Gastrocnemius medialis (tissue), 4 donors: ENCODE data around the gene FIBCD1. TPM values are rescaled to one million over a fixed set of nuclear protein-coding genes. Genes with fewer than 3 reads are reported as not detected.

Experiments
- ATAC-seq, 2 donors: fragments of 150-250 bp; one replicate each; pipeline ENCODE4 v1.9.1; 2016
- DNase-seq, 2 donors: peaks; one replicate each; pipeline ENCODE4 v3.0.0-alpha.2; 2019
- H3K27ac ChIP-seq, 4 donors: fragments of 200-600 bp; sonication (generic); 1 replicate in 1 of 4; 2 replicates in 3 of 4; pipeline ENCODE4 v1.5.1; 2016 to 2018; ENCODE audit warnings: mild to moderate bottlenecking in 2 of 4, moderate library complexity in 1 of 4
- H3K27me3 ChIP-seq, 3 donors: fragments of 200-600 bp; sonication (generic) in 2 of 3; 1 replicate in 1 of 3; 2 replicates in 2 of 3; pipeline versions ENCODE4 v1.5.1 to v1.6.0; 2016 to 2019; ENCODE audit warnings: mild to moderate bottlenecking in 1 of 3, moderate library complexity in 1 of 3
- H3K36me3 ChIP-seq, 2 donors: fragments of 200-600 bp; sonication (generic) in 1 of 2; one replicate each; pipeline ENCODE4 v1.5.1; 2017 to 2018
- H3K4me1 ChIP-seq, 2 donors: fragments of 200-600 bp; sonication (generic) in 1 of 2; one replicate each; pipeline ENCODE4 v1.5.1; 2016 to 2017; ENCODE audit warnings: mild to moderate bottlenecking in 2 of 2
- H3K4me3 ChIP-seq, 4 donors: fragments of 200-600 bp; sonication (generic) in 3 of 4; 1 replicate in 1 of 4; 2 replicates in 3 of 4; pipeline ENCODE4 v1.5.1; 2016 to 2019; ENCODE audit warnings: mild to moderate bottlenecking in 2 of 4
- H3K9me3 ChIP-seq, 3 donors: fragments of 200-600 bp; sonication (generic) in 2 of 3; 1 replicate in 1 of 3; 2 replicates in 2 of 3; pipeline ENCODE4 v1.5.1; 2016 to 2019
- POLR2A ChIP-seq, 2 donors: fragments of 450-650 bp; IDR thresholded peaks; one replicate each; pipeline ENCODE4 v1.6.1; 2017; ENCODE audit warnings: antibody characterized with exemption in 2 of 2, mild to moderate bottlenecking in 2 of 2, moderate library complexity in 2 of 2
- in situ Hi-C, 4 donors: fragments of 200-750 bp; cut with MboI; loops; one replicate each; pipeline versions ENCODE4 v1.15.0 to v1.8.0; 2017; ENCODE audit warnings: low sequenced_read_pairs in 4 of 4
- intact Hi-C: fragments of 100-400 bp; cut with DNase I; formaldehyde crosslinking; loops from one replicate; pipeline ENCODE4 v1.15.1; 2023; ENCODE audit warnings: low total_unique reads
- total RNA-seq, 4 donors: library from RNA; depleted of rRNA; stranded (reverse); fragments of >200 nt; gene quantifications; one replicate each; pipeline versions ENCODE4 v1.1.0 to v1.2.3, GENCODE V29; 2016
- TF ChIP-seq, protein P1 (sequence below), 5 experiments: fragments of 450-650 bp in 3 of 5; fragments of 200-600 bp in 2 of 5; sonication (generic) in 2 of 5; IDR thresholded peaks in 4 of 5; conservative IDR thresholded peaks in 1 of 5; 1 replicate in 4 of 5; 2 replicates in 1 of 5; pipeline ENCODE4 v1.5.1; 2016 to 2019; ENCODE audit warnings: antibody characterized with exemption in 5 of 5, mild to moderate bottlenecking in 3 of 5, moderate library complexity in 3 of 5

Gene FIBCD1
- total RNA-seq, 4 donors from 2014 or later, result not detected

DNA sequence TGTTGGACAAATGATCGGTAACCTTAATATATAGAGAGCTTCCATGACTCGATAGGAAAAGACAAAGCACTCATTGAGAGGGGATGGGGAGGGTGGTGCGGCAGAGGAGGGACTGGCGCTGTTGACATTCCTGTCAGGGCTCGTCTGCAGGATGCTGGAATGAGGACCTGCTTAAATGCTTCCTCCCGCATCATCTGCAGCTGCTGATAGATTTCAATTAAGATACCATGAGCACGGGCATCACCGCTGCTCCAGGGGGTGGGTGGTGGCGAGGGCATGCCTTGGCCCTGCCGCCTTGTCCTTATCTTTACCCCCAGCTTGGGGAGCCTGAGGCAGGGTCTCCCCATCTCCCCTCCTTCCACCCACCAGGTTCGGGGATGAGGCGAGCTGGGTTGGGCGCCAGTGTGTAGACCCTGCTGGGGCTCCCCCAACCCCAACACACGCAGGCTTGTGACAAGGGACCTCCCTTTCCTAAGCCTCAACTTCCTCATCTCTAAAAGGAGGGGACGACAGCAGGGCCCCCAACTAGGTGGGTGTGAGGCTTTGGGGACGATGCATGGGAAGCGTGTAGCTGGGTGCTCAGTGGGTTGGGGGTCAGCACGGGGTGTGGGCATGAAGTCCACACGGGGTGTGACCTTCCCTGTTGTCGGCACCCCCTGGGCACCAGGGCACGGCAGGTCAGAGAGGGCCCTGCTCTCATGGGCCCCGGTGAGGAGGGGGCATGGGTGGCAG is 30.7 kb downstream of the FIBCD1 start:
- intact Hi-C loops (no loop called here), in situ Hi-C loops (no loop called here)
- Histone ChIP-seq H3K4me3 (no peak overlapping the region), H3K27me3 (peaks cover 5 to 18% (median 10%) of the 10 kb centered on the region in 3 donors), H3K4me1 (no peaks in the 10 kb centered on the region), H3K9me3 (no peaks in the 10 kb centered on the region), H3K36me3 (no peaks in the 10 kb centered on the region), H3K27ac (no peak overlapping the region)
- TF ChIP-seq, protein P1, sequence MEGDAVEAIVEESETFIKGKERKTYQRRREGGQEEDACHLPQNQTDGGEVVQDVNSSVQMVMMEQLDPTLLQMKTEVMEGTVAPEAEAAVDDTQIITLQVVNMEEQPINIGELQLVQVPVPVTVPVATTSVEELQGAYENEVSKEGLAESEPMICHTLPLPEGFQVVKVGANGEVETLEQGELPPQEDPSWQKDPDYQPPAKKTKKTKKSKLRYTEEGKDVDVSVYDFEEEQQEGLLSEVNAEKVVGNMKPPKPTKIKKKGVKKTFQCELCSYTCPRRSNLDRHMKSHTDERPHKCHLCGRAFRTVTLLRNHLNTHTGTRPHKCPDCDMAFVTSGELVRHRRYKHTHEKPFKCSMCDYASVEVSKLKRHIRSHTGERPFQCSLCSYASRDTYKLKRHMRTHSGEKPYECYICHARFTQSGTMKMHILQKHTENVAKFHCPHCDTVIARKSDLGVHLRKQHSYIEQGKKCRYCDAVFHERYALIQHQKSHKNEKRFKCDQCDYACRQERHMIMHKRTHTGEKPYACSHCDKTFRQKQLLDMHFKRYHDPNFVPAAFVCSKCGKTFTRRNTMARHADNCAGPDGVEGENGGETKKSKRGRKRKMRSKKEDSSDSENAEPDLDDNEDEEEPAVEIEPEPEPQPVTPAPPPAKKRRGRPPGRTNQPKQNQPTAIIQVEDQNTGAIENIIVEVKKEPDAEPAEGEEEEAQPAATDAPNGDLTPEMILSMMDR (IDR thresholded peaks at IDR 0.05 in 4 of 5, conservative IDR thresholded peaks at IDR 0.05 in 1 of 5), result no peak
- TF ChIP-seq POLR2A (IDR thresholded peaks at IDR 0.05), result no peak
- ATAC-seq (no peak), DNase-seq (no peak)

DNA sequence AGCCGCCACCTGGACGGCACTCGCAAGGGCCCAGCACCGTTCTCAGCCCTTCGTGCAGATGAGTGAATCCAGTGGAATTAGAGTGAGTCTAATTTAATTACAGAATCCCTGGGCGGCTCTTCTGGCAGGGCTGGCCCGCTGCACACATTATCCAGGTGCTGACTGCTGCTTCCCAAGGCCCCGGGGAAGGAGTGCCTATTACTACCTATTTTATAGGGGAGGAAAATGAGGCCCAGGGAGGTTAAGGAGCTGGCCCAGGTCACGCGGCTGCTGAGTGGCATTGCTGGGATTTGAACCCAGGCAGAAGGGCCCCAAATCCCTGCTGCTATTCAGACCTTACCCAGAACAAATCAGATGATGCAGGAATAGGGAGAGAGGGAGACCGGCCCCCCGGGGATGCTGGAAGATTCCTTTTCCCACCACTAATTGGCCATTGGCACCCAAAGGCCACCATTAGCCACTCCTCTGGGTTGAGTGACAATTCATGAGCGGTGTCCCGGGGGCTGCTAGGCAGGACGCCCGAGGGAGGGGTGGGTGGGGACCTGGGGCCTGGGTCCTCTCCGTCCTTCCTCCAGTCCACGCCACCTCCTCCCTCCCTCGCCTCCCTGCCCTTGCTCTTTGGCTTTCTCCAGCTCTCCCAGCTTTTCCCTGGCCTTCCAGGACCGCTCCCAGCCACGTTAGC is 32.2 kb downstream of the FIBCD1 start:
- intact Hi-C loops, result no loop called here
- Histone ChIP-seq H3K4me3 (no peak overlapping the region), H3K9me3 (no peaks in the 10 kb centered on the region), H3K36me3 (no peaks in the 10 kb centered on the region), H3K4me1 (no peaks in the 10 kb centered on the region), H3K27ac (no peak overlapping the region), H3K27me3 (peaks cover 12 to 17% (median 14%) of the 10 kb centered on the region in 3 donors)
- in situ Hi-C loops, result no loop called here
- ATAC-seq (no peak), DNase-seq (no peak)
- TF ChIP-seq POLR2A (IDR thresholded peaks at IDR 0.05), result no peak
- TF ChIP-seq, protein P1 (IDR thresholded peaks at IDR 0.05 in 4 of 5, conservative IDR thresholded peaks at IDR 0.05 in 1 of 5), result no peak

DNA sequence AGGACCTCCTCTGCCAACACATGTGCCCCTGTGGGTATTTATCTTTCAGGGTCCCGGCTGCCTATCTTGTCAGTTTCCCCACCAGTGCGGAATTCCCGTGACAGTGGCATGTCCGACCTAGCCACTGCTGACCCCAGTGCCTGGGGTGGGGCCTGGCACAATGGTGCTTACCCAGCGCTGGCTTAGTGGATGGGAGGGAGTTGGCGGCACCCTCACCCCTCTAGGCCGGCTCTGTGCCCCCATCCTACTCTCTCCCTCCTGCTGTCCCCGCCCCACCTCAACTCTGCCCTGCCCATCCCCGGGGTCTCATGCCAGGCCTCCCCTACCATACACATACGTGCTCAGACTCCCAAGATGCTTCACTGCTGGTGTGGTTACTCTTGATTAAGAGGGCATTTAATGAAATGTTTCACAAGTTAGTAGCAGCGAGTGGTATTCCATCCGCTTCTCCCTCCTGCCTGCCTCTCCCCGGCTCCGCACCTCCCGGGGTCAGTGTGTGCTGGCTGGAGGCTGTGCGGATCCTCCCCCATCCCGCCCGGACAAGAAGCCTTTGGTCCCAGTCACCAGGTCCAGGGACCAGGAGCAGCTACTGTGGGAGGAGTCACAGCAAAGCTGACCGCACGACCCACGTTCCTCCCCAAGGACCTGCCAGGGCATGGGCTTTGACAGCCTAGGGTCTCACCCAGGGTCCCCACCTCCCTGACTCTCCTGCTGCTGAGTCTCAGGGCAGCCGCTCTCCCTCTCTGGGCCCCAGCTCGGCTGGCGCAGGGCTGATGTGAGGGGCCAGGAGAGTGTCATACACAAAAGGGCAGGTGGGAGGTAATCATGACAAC is 32.9 kb downstream of the FIBCD1 start:
- no peak overlapping the region for H3K4me3 ChIP-seq
- ATAC-seq, result no peak
- H3K27ac ChIP-seq, result no peak overlapping the region
- TF ChIP-seq, protein P1 (IDR thresholded peaks at IDR 0.05 in 4 of 5, conservative IDR thresholded peaks at IDR 0.05 in 1 of 5), result no peak
- no peak for TF ChIP-seq POLR2A (IDR thresholded peaks at IDR 0.05)
- H3K9me3 ChIP-seq, result no peaks in the 10 kb centered on the region
- no peak for DNase-seq
- no peaks in the 10 kb centered on the region for H3K36me3 ChIP-seq
- intact Hi-C loops, result no loop called here
- H3K27me3 ChIP-seq, result peaks cover 14 to 22% (median 20%) of the 10 kb centered on the region in 3 donors
- no peaks in the 10 kb centered on the region for H3K4me1 ChIP-seq
- in situ Hi-C loops, result no loop called here

DNA sequence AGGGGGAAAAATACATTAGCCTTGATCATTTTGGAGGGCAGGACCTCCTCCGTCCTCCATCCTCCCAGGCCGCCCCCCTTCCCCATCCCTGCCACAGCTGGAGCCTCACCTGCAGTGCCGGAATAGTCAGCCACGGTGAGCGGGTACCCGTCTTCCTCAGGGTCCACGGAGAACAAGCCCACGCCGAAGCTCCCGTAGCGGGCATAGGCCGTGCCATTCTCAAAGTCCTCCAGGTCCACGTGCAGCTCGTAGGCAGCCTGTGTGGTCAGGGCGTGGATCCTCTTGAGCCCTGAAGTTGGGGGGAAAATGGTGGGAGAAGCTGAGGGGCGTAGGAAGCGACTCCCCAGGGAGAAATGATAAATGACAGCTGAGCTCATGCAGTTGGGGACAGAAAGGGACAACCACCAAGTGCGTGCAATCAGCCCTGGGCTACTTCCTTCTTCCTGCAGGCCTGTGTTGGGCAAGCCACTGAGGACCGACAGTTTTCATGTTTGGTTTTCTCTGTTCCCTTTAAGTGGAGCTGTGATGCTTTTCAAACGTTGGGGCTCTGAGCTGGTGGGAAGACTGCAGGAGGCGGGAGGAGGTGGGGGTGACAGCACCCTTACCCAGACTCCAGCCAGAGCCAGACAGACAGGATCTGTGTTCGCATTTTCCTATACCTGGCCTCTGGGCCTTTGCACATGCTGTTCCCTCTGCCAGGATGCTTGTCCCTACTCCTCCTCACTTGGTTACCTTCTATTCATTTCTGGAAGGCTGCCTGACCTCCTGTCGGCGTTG is 33.7 kb downstream of the FIBCD1 start:
- no peak overlapping the region for H3K27ac ChIP-seq
- H3K4me1 ChIP-seq, result no peaks in the 10 kb centered on the region
- H3K9me3 ChIP-seq, result no peaks in the 10 kb centered on the region
- H3K27me3 ChIP-seq, result peaks cover 14 to 29% (median 26%) of the 10 kb centered on the region in 3 donors
- in situ Hi-C loops (no loop called here), intact Hi-C loops (no loop called here)
- no peak overlapping the region for H3K4me3 ChIP-seq
- H3K36me3 ChIP-seq, result no peaks in the 10 kb centered on the region
- no peak for TF ChIP-seq POLR2A (IDR thresholded peaks at IDR 0.05)
- TF ChIP-seq, protein P1 (IDR thresholded peaks at IDR 0.05 in 4 of 5, conservative IDR thresholded peaks at IDR 0.05 in 1 of 5), result no peak
- ATAC-seq, result no peak
- DNase-seq, result no peak
